Retina (tissue), 1 donor: ENCODE measurements around the gene UHMK1.

ENCODE experiments used
- DNase-seq: peaks from one replicate; pipeline ENCODE4 v3.0.0-alpha.2; 2016

UHMK1 gene

GRCh38 chr1:162530988-162531319 lies 33.3 kb downstream of the UHMK1 start:
- no peak for DNase-seq

GRCh38 chr1:162535501-162535900 lies 37.9 kb downstream of the UHMK1 start:
- DNase-seq: no peak

- no peak for DNase-seq
Measured at GRCh38 chr1:162536511-162536910, 38.9 kb downstream of the UHMK1 start.

- DNase-seq: no peak
Measured at GRCh38 chr1:162537216-162537615, 39.6 kb downstream of the UHMK1 start.

- no peak for DNase-seq
Measured at GRCh38 chr1:162538815-162539431, 41.3 kb downstream of the UHMK1 start.

- no peak for DNase-seq
Measured at GRCh38 chr1:162541619-162542141, 44.1 kb downstream of the UHMK1 start.

GRCh38 chr1:162543228-162543627 lies 45.6 kb downstream of the UHMK1 start:
- DNase-seq: no peak

GRCh38 chr1:162548170-162548569 lies 50.6 kb downstream of the UHMK1 start:
- DNase-seq: no peak

- DNase-seq: no peak
Measured at GRCh38 chr1:162549001-162549400, 51.4 kb downstream of the UHMK1 start.

- no peak for DNase-seq
Measured at GRCh38 chr1:162550925-162551324, 53.3 kb downstream of the UHMK1 start.

- DNase-seq: no peak
Measured at GRCh38 chr1:162551969-162552683, 54.5 kb downstream of the UHMK1 start.

- DNase-seq: no peak
Measured at GRCh38 chr1:162552684-162553252, 55.1 kb downstream of the UHMK1 start.

- no peak for DNase-seq
Measured at GRCh38 chr1:162554258-162554657, 56.6 kb downstream of the UHMK1 start.

- DNase-seq: no peak
Measured at GRCh38 chr1:162557536-162557935, 59.9 kb downstream of the UHMK1 start.

- DNase-seq: no peak
Measured at GRCh38 chr1:162560303-162561036, 62.9 kb downstream of the UHMK1 start.

GRCh38 chr1:162561037-162561615 lies 63.5 kb downstream of the UHMK1 start:
- peak; percentile 94 for DNase-seq

GRCh38 chr1:162561616-162562469 lies 64.2 kb downstream of the UHMK1 start, which contains the start of gene UAP1:
Gene UAP1, plus strand, starts transcription at chr1:162561722. Its CDS starts 4,347 bp downstream, at chr1:162566069.
- DNase-seq: peak; percentile 85

- DNase-seq: peak; percentile 3
Measured at GRCh38 chr1:162562470-162562828, 64.8 kb downstream of the UHMK1 start.

- no peak for DNase-seq
Measured at GRCh38 chr1:162564762-162565218, 67.2 kb downstream of the UHMK1 start.

- no peak for DNase-seq
Measured at GRCh38 chr1:162565460-162565859, 67.8 kb downstream of the UHMK1 start.

- no peak for DNase-seq
Measured at GRCh38 chr1:162566870-162567269, 69.3 kb downstream of the UHMK1 start.

GRCh38 chr1:162568802-162569201 lies 71.2 kb downstream of the UHMK1 start:
- no peak for DNase-seq
